Measurements from ENCODE around the gene PEDS1. TPM values are rescaled to one million over a fixed set of nuclear protein-coding genes. Genes with fewer than 3 reads are reported as not detected.
A peak's percentile ranks its signal among the peaks of the same experiment; 100 is the strongest.

PEDS1 gene
- total and polyA plus RNA-seq, 2 of the 13 experiments (the other 11 are each of a cell fraction or from before 2014, with no cell fraction given) = 30.5 to 93.9 TPM

GRCh38 chr20:50188879-50189680 lies 35.6 kb upstream of the PEDS1 start (continued):
- TF ChIP-seq, protein P1, sequence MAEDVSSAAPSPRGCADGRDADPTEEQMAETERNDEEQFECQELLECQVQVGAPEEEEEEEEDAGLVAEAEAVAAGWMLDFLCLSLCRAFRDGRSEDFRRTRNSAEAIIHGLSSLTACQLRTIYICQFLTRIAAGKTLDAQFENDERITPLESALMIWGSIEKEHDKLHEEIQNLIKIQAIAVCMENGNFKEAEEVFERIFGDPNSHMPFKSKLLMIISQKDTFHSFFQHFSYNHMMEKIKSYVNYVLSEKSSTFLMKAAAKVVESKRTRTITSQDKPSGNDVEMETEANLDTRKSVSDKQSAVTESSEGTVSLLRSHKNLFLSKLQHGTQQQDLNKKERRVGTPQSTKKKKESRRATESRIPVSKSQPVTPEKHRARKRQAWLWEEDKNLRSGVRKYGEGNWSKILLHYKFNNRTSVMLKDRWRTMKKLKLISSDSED (CRISPR knock-in tag; IDR thresholded peaks at IDR 0.05) = no peak
- no peak for TF ChIP-seq KLF11 (CRISPR knock-in tag; IDR thresholded peaks at IDR 0.05)
- no peak for TF ChIP-seq ZIK1 (CRISPR knock-in tag; IDR thresholded peaks at IDR 0.05; ENCODE audit: borderline replicate concordance, low read depth)
- TF ChIP-seq ZNF7 (CRISPR knock-in tag; IDR thresholded peaks at IDR 0.05) = no peak
- TF ChIP-seq ZSCAN9 (CRISPR knock-in tag; IDR thresholded peaks at IDR 0.05; ENCODE audit: borderline replicate concordance) = peak; percentile 97
- TF ChIP-seq ZBTB7A (CRISPR knock-in tag; IDR thresholded peaks at IDR 0.05) = peak; percentile 100
- TF ChIP-seq ZNF740 (CRISPR knock-in tag; IDR thresholded peaks at IDR 0.05) = no peak
- peak; percentile 24; the same call in 1 of the 2 replicates for TF ChIP-seq STAT5B (CRISPR knock-in tag; IDR thresholded peaks at IDR 0.05)
- TF ChIP-seq, protein P2, sequence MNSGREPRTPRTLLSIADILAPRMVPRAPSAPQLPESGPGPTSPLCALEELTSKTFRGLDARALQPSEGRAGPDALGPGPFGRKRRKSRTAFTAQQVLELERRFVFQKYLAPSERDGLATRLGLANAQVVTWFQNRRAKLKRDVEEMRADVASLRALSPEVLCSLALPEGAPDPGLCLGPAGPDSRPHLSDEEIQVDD (CRISPR knock-in tag; IDR thresholded peaks at IDR 0.05; ENCODE audit: borderline replicate concordance) = no peak
- peak; percentile 95 for TF ChIP-seq NCOA2 (CRISPR knock-in tag; IDR thresholded peaks at IDR 0.05)
- peak; percentile 99 for TF ChIP-seq ZBTB46 (CRISPR knock-in tag; IDR thresholded peaks at IDR 0.05; ENCODE audit: borderline replicate concordance)
- peak; percentile 90 for TF ChIP-seq ZEB1 (IDR thresholded peaks at IDR 0.05; ENCODE audit: insufficient replicate concordance, low read depth)
- peak; percentile 100 for TF ChIP-seq MTA1 (CRISPR knock-in tag; IDR thresholded peaks at IDR 0.05; ENCODE audit: borderline replicate concordance)
- TF ChIP-seq CREM (IDR thresholded peaks at IDR 0.05) = peak; percentile 59; the same call in 1 of the 2 replicates
- TF ChIP-seq CREM (CRISPR knock-in tag; IDR thresholded peaks at IDR 0.05) = no peak
- peak; percentile 82; the same call in 1 of the 2 replicates for TF ChIP-seq ZNF230 (CRISPR knock-in tag; IDR thresholded peaks at IDR 0.05)
- TF ChIP-seq THAP9 (CRISPR knock-in tag; IDR thresholded peaks at IDR 0.05; ENCODE audit: borderline replicate concordance) = no peak
- peak; percentile 67 for TF ChIP-seq ETV5 (CRISPR knock-in tag; IDR thresholded peaks at IDR 0.05; ENCODE audit: borderline replicate concordance)
- no peak for TF ChIP-seq TEAD2 (CRISPR knock-in tag; IDR thresholded peaks at IDR 0.05)
- peak; percentile 99 for TF ChIP-seq SALL1 (CRISPR knock-in tag; IDR thresholded peaks at IDR 0.05)
- 0 out of 2 replicates have a peak, but pooled peaks have one; percentile 70 for TF ChIP-seq ZBTB2 (CRISPR knock-in tag; IDR thresholded peaks at IDR 0.05; ENCODE audit: low read depth)
- TF ChIP-seq BCL6 (CRISPR knock-in tag; IDR thresholded peaks at IDR 0.05) = peak; percentile 93

All from HepG2 (cell line).